HepG2 (cell line): ENCODE results near the gene PPY. TPM values are rescaled to one million over a fixed set of nuclear protein-coding genes. Genes with fewer than 3 reads are reported as not detected.
A peak's percentile ranks its signal among the peaks of the same experiment; 100 is the strongest.

Experiments used
- CEBPB ChIP-seq: IDR thresholded peaks from 2 replicates; pipeline ENCODE4 v1.6.1; 2011; ENCODE audit warnings: low read depth, low read length, improper control_type of control experiment, borderline replicate concordance
- CEBPZ ChIP-seq: IDR thresholded peaks from 2 replicates; pipeline ENCODE4 v1.6.1; 2012; ENCODE audit warnings: low read length, improper control_type of control experiment
- MXD1 ChIP-seq: sonication (generic); formaldehyde crosslinking; IDR thresholded peaks from 2 replicates; pipeline ENCODE4 v1.4.0; 2020; ENCODE audit warnings: mild to moderate bottlenecking, missing genetic modification reagents
- RARA ChIP-seq: IDR thresholded peaks from 2 replicates; pipeline ENCODE4 v1.6.1; 2016; ENCODE audit warnings: missing genetic modification reagents, missing compliant biosample characterization
- SIX1 ChIP-seq: sonication (generic); formaldehyde crosslinking; IDR thresholded peaks from 2 replicates; pipeline ENCODE4 v1.4.0; 2020; ENCODE audit warnings: missing genetic modification reagents, borderline replicate concordance
- SNAPC5 ChIP-seq: sonication (generic); formaldehyde crosslinking; IDR thresholded peaks from 2 replicates; pipeline ENCODE4 v1.8.1; 2023; ENCODE audit warnings: mild to moderate bottlenecking, missing genetic modification reagents, borderline replicate concordance
- SRF ChIP-seq: IDR thresholded peaks from 2 replicates; pipeline ENCODE4 v1.6.1; 2011; ENCODE audit warnings: mild to moderate bottlenecking, low read depth, low read length, moderate library complexity
- TCF7 ChIP-seq: sonication (generic); IDR thresholded peaks from 2 replicates; pipeline ENCODE4 v1.6.1; 2016; ENCODE audit warnings: antibody characterized with exemption, low read depth
- TEAD3 ChIP-seq: optimal IDR thresholded peaks from 2 replicates; pipeline ENCODE3; 2016; ENCODE audit warnings: borderline replicate concordance
- ZBED4 ChIP-seq: sonication (generic); formaldehyde crosslinking; IDR thresholded peaks from 2 replicates; pipeline ENCODE4 v1.4.0; 2020; ENCODE audit warnings: missing genetic modification reagents, borderline replicate concordance
- ZBTB37 ChIP-seq: sonication (generic); formaldehyde crosslinking; IDR thresholded peaks from 2 replicates; pipeline ENCODE4 v1.4.0; 2020; ENCODE audit warnings: mild to moderate bottlenecking, missing genetic modification reagents
- ZNF207 ChIP-seq: fragments of 450-650 bp; IDR thresholded peaks from 2 replicates; pipeline ENCODE4 v1.6.1; 2016; ENCODE audit warnings: antibody characterized with exemption, borderline replicate concordance
- ZNF225 ChIP-seq: sonication (generic); formaldehyde crosslinking; IDR thresholded peaks from 2 replicates; pipeline ENCODE4 v1.4.0; 2020; ENCODE audit warnings: mild to moderate bottlenecking, missing genetic modification reagents
- ZNF234 ChIP-seq: sonication (generic); formaldehyde crosslinking; conservative IDR thresholded peaks from 2 replicates; pipeline ENCODE4 v1.5.1; 2020; ENCODE audit warnings: mild to moderate bottlenecking, missing genetic modification reagents
- ZNF274 ChIP-seq: sonication (generic); formaldehyde crosslinking; IDR thresholded peaks from 2 replicates; pipeline ENCODE4 v1.5.1; 2020; ENCODE audit warnings: mild to moderate bottlenecking, missing genetic modification reagents
- ZNF615 ChIP-seq: sonication (generic); formaldehyde crosslinking; IDR thresholded peaks from 2 replicates; pipeline ENCODE4 v1.5.0; 2020; ENCODE audit warnings: mild to moderate bottlenecking, missing genetic modification reagents, borderline replicate concordance
- ZNF639 ChIP-seq: conservative IDR thresholded peaks from 2 replicates; pipeline ENCODE4 v1.6.1; 2018; ENCODE audit warnings: missing genetic modification reagents
- polyA plus RNA-seq, 8 experiments: library from polyadenylated mRNA; depleted of rRNA in 3 of 8; stranded (reverse) in 7 of 8; unstranded in 1 of 8; fragments of >200 nt; fragmentation: Illumina TruSeq in 4 of 8; extraction: Trizol in 4 of 8; gene quantifications; 2 replicates each; pipeline versions ENCODE4 v1.2.1 to v1.2.3, GENCODE V29; 2011 to 2016; ENCODE audit warnings: low read depth in 4 of 8, missing spikeins in 1 of 8, mixed read lengths in 1 of 8; ENCODE audit not compliant: insufficient read depth in 1 of 8
- total RNA-seq, 5 experiments: library from RNA; depleted of rRNA; stranded (reverse); fragments of >200 nt; fragmentation: Illumina TruSeq; extraction: Trizol; gene quantifications; 2 replicates each; pipeline ENCODE4 v1.2.3, GENCODE V29; 2016; ENCODE audit warnings: low read depth in 1 of 5

Gene PPY
- total and polyA plus RNA-seq, 2 of the 13 experiments (the other 11 are each of a cell fraction or from before 2014, with no cell fraction given), result not detected

GRCh38 chr17:43983515-43984411 is 41.5 kb upstream of the PPY start (continued):
- TF ChIP-seq ZBTB37 (CRISPR knock-in tag) (no peak; the same call in 1 of the 2 replicates), SIX1 (CRISPR knock-in tag) (no peak), ZNF225 (CRISPR knock-in tag) (no peak; the same call in 1 of the 2 replicates), ZNF274 (peak; percentile 93), SNAPC5 (no peak), ZNF639 (CRISPR knock-in tag) (peak; percentile 91), CEBPZ (no peak), ZNF207 (no peak), MXD1 (CRISPR knock-in tag) (peak; percentile 82), SRF (no peak), RARA (peak; percentile 95), ZNF234 (CRISPR knock-in tag) (peak; percentile 90; the same call in 1 of the 2 replicates), ZNF615 (CRISPR knock-in tag) (no peak), TEAD3 (CRISPR knock-in tag) (no peak), CEBPB (no peak), TCF7 (peak; percentile 56), ZBED4 (CRISPR knock-in tag) (peak; percentile 99)
